Measurements from ENCODE around the gene KRT75.

KRT75 gene

GRCh38 chr12:52402873-52403540, 31.2 kb downstream of the KRT75 start:
- TF ChIP-seq YY2 (tag by site-specific recombination; IDR thresholded peaks at IDR 0.05), result no peak
- H3K36me3 ChIP-seq (ENCODE audit: control insufficient read depth in 2 of 2, insufficient read depth in 1 of 2, low read length in 2 of 2), result no peaks in the 10 kb centered on the region
- ChIA-PET CTCF (interaction anchor here (0.6 to 4.7 kb wide), 4 partner anchors 8 to 468 kb away, joined by 3 to 26 read pairs (median 4); no protein-coding TSS in a partner anchor), POLR2A (no interaction called here)
- no peaks in the 10 kb centered on the region for H3K4me1 ChIP-seq (ENCODE audit: control insufficient read depth, insufficient read depth, low read length)
- no peaks in the 10 kb centered on the region for H3K9me3 ChIP-seq (ENCODE audit: control insufficient read depth, insufficient read depth, low read depth, low read length)
- H3K4me3 ChIP-seq (ENCODE audit: low read depth, low read length), result no peak overlapping the region
- H3K27ac ChIP-seq (ENCODE audit: extremely low read depth, low read depth, low read length), result no peak overlapping the region

DNA sequence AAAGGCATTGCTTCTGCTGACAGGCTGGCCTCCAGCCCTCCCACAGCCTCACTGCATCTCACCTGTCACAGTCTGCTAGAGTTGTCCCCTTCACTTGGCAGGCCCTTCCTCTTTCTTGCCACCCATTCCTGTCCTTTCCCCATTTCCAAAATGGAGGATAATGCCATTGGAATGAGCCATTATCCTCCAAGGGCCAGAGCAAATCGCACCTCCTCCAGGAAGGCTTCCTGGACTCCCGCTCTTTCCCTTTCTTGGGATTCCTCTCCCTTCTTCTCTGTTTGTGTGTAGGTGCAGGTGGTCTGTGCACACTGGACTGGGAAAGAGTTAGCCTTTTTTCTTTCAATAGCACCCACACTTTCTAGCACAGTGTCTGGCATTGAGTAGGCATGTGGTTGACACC, 31.8 kb downstream of the KRT75 start:
- Histone ChIP-seq H3K36me3 (ENCODE audit: control insufficient read depth in 2 of 2, insufficient read depth in 1 of 2, low read length in 2 of 2) (no peaks in the 10 kb centered on the region), H3K4me1 (ENCODE audit: control insufficient read depth, insufficient read depth, low read length) (no peaks in the 10 kb centered on the region), H3K4me3 (ENCODE audit: low read depth, low read length) (no peak overlapping the region), H3K9me3 (ENCODE audit: control insufficient read depth, insufficient read depth, low read depth, low read length) (no peaks in the 10 kb centered on the region), H3K27ac (ENCODE audit: extremely low read depth, low read depth, low read length) (no peak overlapping the region)
- ChIA-PET CTCF (interaction anchor here (0.6 to 1.2 kb wide), 3 partner anchors 11 to 460 kb away, joined by 3 to 4 read pairs (median 3); no protein-coding TSS in a partner anchor), POLR2A (no interaction called here)
- TF ChIP-seq, protein P1, sequence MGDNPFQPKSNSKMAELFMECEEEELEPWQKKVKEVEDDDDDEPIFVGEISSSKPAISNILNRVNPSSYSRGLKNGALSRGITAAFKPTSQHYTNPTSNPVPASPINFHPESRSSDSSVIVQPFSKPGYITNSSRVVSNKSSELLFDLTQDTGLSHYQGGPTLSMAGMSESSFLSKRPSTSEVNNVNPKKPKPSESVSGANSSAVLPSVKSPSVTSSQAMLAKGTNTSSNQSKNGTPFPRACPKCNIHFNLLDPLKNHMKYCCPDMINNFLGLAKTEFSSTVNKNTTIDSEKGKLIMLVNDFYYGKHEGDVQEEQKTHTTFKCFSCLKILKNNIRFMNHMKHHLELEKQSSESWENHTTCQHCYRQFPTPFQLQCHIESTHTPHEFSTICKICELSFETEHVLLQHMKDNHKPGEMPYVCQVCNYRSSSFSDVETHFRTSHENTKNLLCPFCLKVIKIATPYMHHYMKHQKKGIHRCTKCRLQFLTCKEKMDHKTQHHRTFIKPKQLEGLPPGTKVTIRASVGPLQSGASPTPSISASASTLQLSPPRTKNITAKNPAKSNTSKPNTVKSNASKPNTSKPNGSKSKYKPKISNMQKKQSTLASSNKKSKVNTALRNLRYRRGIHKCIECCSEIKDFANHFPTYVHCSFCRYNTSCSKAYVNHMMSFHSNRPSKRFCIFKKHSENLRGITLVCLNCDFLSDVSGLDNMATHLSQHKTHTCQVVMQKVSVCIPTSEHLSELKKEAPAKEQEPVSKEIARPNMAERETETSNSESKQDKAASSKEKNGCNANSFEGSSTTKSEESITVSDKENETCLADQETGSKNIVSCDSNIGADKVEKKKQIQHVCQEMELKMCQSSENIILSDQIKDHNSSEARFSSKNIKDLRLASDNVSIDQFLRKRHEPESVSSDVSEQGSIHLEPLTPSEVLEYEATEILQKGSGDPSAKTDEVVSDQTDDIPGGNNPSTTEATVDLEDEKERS (tag by site-specific recombination; IDR thresholded peaks at IDR 0.05), result no peak
- TF ChIP-seq MZF1 (tag by site-specific recombination; IDR thresholded peaks at IDR 0.05; ENCODE audit: borderline replicate concordance), result no peak

DNA sequence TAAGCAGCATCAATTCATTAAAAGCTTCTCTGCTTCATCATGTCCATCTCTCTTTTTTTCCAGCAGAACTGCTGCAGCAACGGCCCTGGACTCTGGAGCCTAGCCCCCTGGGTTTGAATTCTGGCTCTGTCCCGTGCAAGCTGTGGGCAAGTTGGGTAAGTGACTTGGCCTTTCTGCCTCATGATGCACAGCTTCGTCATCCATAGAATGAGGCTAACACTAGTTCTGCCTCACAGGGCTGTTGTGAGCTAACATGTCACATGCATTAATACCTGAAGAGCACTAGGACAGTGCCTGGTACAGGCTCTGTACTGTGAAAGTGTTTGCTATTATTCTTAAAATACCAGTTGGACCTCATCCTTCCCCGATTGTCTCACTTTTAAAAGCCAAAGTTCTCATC, 32.2 kb downstream of the KRT75 start:
- ChIA-PET POLR2A (no interaction called here), CTCF (interaction anchor here (0.6 to 1.2 kb wide), 3 partner anchors 12 to 460 kb away, joined by 3 to 4 read pairs (median 3); no protein-coding TSS in a partner anchor)

More for the DNA sequence above, 32.2 kb downstream of the KRT75 start:
- Histone ChIP-seq H3K27ac (ENCODE audit: extremely low read depth, low read depth, low read length) (no peak overlapping the region), H3K36me3 (ENCODE audit: control insufficient read depth in 2 of 2, insufficient read depth in 1 of 2, low read length in 2 of 2) (no peaks in the 10 kb centered on the region), H3K4me1 (ENCODE audit: control insufficient read depth, insufficient read depth, low read length) (no peaks in the 10 kb centered on the region), H3K4me3 (ENCODE audit: low read depth, low read length) (no peak overlapping the region), H3K9me3 (ENCODE audit: control insufficient read depth, insufficient read depth, low read depth, low read length) (no peaks in the 10 kb centered on the region)
- no peak for TF ChIP-seq ZNF555 (tag by site-specific recombination; conservative IDR thresholded peaks at IDR 0.05)
- TF ChIP-seq ZSCAN30 (tag by site-specific recombination; IDR thresholded peaks at IDR 0.05), result no peak
- no peak for TF ChIP-seq PRDM1 (tag by site-specific recombination; IDR thresholded peaks at IDR 0.05)
- no peak for TF ChIP-seq ZNF121 (tag by site-specific recombination; IDR thresholded peaks at IDR 0.05)
- no peak for TF ChIP-seq ZNF449 (tag by site-specific recombination; IDR thresholded peaks at IDR 0.05)
- no peak for TF ChIP-seq SP2 (tag by site-specific recombination; IDR thresholded peaks at IDR 0.05)
- no peak for TF ChIP-seq ZBTB20 (tag by site-specific recombination; IDR thresholded peaks at IDR 0.05)
- TF ChIP-seq ZFP37 (tag by site-specific recombination; IDR thresholded peaks at IDR 0.05), result no peak
- TF ChIP-seq, protein P2, sequence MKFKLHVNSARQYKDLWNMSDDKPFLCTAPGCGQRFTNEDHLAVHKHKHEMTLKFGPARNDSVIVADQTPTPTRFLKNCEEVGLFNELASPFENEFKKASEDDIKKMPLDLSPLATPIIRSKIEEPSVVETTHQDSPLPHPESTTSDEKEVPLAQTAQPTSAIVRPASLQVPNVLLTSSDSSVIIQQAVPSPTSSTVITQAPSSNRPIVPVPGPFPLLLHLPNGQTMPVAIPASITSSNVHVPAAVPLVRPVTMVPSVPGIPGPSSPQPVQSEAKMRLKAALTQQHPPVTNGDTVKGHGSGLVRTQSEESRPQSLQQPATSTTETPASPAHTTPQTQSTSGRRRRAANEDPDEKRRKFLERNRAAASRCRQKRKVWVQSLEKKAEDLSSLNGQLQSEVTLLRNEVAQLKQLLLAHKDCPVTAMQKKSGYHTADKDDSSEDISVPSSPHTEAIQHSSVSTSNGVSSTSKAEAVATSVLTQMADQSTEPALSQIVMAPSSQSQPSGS (tag by site-specific recombination; IDR thresholded peaks at IDR 0.05; ENCODE audit: low read depth), result no peak
- TF ChIP-seq, protein P3, sequence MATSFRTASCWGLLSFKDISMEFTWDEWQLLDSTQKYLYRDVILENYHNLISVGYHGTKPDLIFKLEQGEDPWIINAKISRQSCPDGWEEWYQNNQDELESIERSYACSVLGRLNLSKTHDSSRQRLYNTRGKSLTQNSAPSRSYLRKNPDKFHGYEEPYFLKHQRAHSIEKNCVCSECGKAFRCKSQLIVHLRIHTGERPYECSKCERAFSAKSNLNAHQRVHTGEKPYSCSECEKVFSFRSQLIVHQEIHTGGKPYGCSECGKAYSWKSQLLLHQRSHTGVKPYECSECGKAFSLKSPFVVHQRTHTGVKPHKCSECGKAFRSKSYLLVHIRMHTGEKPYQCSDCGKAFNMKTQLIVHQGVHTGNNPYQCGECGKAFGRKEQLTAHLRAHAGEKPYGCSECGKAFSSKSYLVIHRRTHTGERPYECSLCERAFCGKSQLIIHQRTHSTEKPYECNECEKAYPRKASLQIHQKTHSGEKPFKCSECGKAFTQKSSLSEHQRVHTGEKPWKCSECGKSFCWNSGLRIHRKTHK (tag by site-specific recombination; IDR thresholded peaks at IDR 0.05), result no peak
- TF ChIP-seq ZNF239 (tag by site-specific recombination; IDR thresholded peaks at IDR 0.05), result no peak
- no peak for TF ChIP-seq SALL2 (tag by site-specific recombination; IDR thresholded peaks at IDR 0.05; ENCODE audit: borderline replicate concordance)
- no peak for TF ChIP-seq ZNF510 (tag by site-specific recombination; IDR thresholded peaks at IDR 0.05; ENCODE audit: insufficient replicate concordance)
- no peak for TF ChIP-seq GLIS1 (tag by site-specific recombination; IDR thresholded peaks at IDR 0.05)
- TF ChIP-seq KLF9 (tag by site-specific recombination; IDR thresholded peaks at IDR 0.05; ENCODE audit: low read depth), result no peak
- no peak for TF ChIP-seq ZNF701 (tag by site-specific recombination; IDR thresholded peaks at IDR 0.05)
- TF ChIP-seq WT1 (tag by site-specific recombination; IDR thresholded peaks at IDR 0.05), result no peak

All from HEK293 (cell line).